Measurements from ENCODE around the gene DHX8.
"Not testable (repeated sequence)": the region's sequence is repeated elsewhere in the genome, so short reads cannot be mapped to it uniquely, and the experiment has no call there.

DHX8 gene

GRCh38 chr17:43457362-43457692, 26.4 kb upstream of the DHX8 start:
- in situ Hi-C loops (cut with MboI; ENCODE audit: low pct_unique_long_range_greater_than_20kb, low sequenced_read_pairs), result no loop called here

GRCh38 chr17:43459878-43460277, 23.9 kb upstream of the DHX8 start:
- in situ Hi-C loops (cut with MboI; ENCODE audit: low pct_unique_long_range_greater_than_20kb, low sequenced_read_pairs); DNase-seq: not testable (repeated sequence)

More at GRCh38 chr17:43457362-43457692, 26.4 kb upstream of the DHX8 start:
- no peak for DNase-seq

GRCh38 chr17:43461185-43461584, 22.6 kb upstream of the DHX8 start:
- DNase-seq, result no peak
- in situ Hi-C loops (cut with MboI; ENCODE audit: low pct_unique_long_range_greater_than_20kb, low sequenced_read_pairs), result no loop called here

GRCh38 chr17:43462569-43462968, 21.2 kb upstream of the DHX8 start:
- DNase-seq; in situ Hi-C loops (cut with MboI; ENCODE audit: low pct_unique_long_range_greater_than_20kb, low sequenced_read_pairs): not testable (repeated sequence)

- DNase-seq, result no peak
- in situ Hi-C loops (cut with MboI; ENCODE audit: low pct_unique_long_range_greater_than_20kb, low sequenced_read_pairs), result no loop called here
These were observed 20.5 kb upstream of the DHX8 start for GRCh38 chr17:43463241-43463640.

- in situ Hi-C loops (cut with MboI; ENCODE audit: low pct_unique_long_range_greater_than_20kb, low sequenced_read_pairs), result no loop called here
- no peak for DNase-seq
These were observed 19.7 kb upstream of the DHX8 start for GRCh38 chr17:43464046-43464445.

GRCh38 chr17:43465049-43465448, 18.7 kb upstream of the DHX8 start:
- DNase-seq, result no peak
- in situ Hi-C loops (cut with MboI; ENCODE audit: low pct_unique_long_range_greater_than_20kb, low sequenced_read_pairs), result no loop called here

- DNase-seq, result no peak
- in situ Hi-C loops (cut with MboI; ENCODE audit: low pct_unique_long_range_greater_than_20kb, low sequenced_read_pairs), result no loop called here
These were observed 15.7 kb upstream of the DHX8 start for GRCh38 chr17:43467981-43468581.

GRCh38 chr17:43468691-43469139, 15.1 kb upstream of the DHX8 start:
- no peak for DNase-seq

GRCh38 chr17:43469145-43469544, 14.6 kb upstream of the DHX8 start:
- no peak for DNase-seq
- in situ Hi-C loops (cut with MboI; ENCODE audit: low pct_unique_long_range_greater_than_20kb, low sequenced_read_pairs), result no loop called here

More at GRCh38 chr17:43468691-43469139, 15.1 kb upstream of the DHX8 start:
- in situ Hi-C loops (cut with MboI; ENCODE audit: low pct_unique_long_range_greater_than_20kb, low sequenced_read_pairs), result no loop called here

GRCh38 chr17:43471585-43472160, 12.1 kb upstream of the DHX8 start:
- in situ Hi-C loops (cut with MboI; ENCODE audit: low pct_unique_long_range_greater_than_20kb, low sequenced_read_pairs), result loop anchor here (10.0 kb wide), 1 partner anchor 87 kb away; no protein-coding TSS in a partner anchor

GRCh38 chr17:43475494-43476089, 8.2 kb upstream of the DHX8 start:
- in situ Hi-C loops (cut with MboI; ENCODE audit: low pct_unique_long_range_greater_than_20kb, low sequenced_read_pairs), result loop anchor here (10.0 kb wide), 1 partner anchor 91 kb away; no protein-coding TSS in a partner anchor
- no peak for DNase-seq

More at GRCh38 chr17:43471585-43472160, 12.1 kb upstream of the DHX8 start:
- DNase-seq, result no peak

- in situ Hi-C loops (cut with MboI; ENCODE audit: low pct_unique_long_range_greater_than_20kb, low sequenced_read_pairs), result loop anchor here (10.0 kb wide), 1 partner anchor 92 kb away; no protein-coding TSS in a partner anchor
- DNase-seq, result not testable (repeated sequence)
These were observed 7.5 kb upstream of the DHX8 start for GRCh38 chr17:43476306-43476705.

- in situ Hi-C loops (cut with MboI; ENCODE audit: low pct_unique_long_range_greater_than_20kb, low sequenced_read_pairs), result loop anchor here (10.0 kb wide), 1 partner anchor 93 kb away; no protein-coding TSS in a partner anchor
- DNase-seq, result no peak
These were observed 5.7 kb upstream of the DHX8 start for GRCh38 chr17:43477832-43478634.

- DNase-seq, result no peak
- in situ Hi-C loops (cut with MboI; ENCODE audit: low pct_unique_long_range_greater_than_20kb, low sequenced_read_pairs), result loop anchor here (10.0 kb wide), 1 partner anchor 95 kb away; no protein-coding TSS in a partner anchor
These were observed 3.8 kb upstream of the DHX8 start for GRCh38 chr17:43479948-43480347.

GRCh38 chr17:43482103-43483012, 1.4 kb upstream of the DHX8 start:
- DNase-seq, result no peak
- in situ Hi-C loops (cut with MboI; ENCODE audit: low pct_unique_long_range_greater_than_20kb, low sequenced_read_pairs), result no loop called here

GRCh38 chr17:43490621-43491020, 6.8 kb downstream of the DHX8 start:
- in situ Hi-C loops (cut with MboI; ENCODE audit: low pct_unique_long_range_greater_than_20kb, low sequenced_read_pairs), result no loop called here
- DNase-seq, result no peak

GRCh38 chr17:43509440-43509839, 25.7 kb downstream of the DHX8 start:
- DNase-seq; in situ Hi-C loops (cut with MboI; ENCODE audit: low pct_unique_long_range_greater_than_20kb, low sequenced_read_pairs): not testable (repeated sequence)

- in situ Hi-C loops (cut with MboI; ENCODE audit: low pct_unique_long_range_greater_than_20kb, low sequenced_read_pairs); DNase-seq: not testable (repeated sequence)
These were observed 27.4 kb downstream of the DHX8 start for GRCh38 chr17:43511199-43511598.
